Activated CD4-positive, alpha-beta memory T cell treated with anti-CD3 and anti-CD28 coated beads for 36 hours (primary cell): ENCODE results near the gene CALHM1. TPM values are rescaled to one million over a fixed set of nuclear protein-coding genes. Genes with fewer than 3 reads are reported as not detected.
"Not testable (repeated sequence)": the region's sequence is repeated elsewhere in the genome, so short reads cannot be mapped to it uniquely, and the experiment has no call there.

Experiments
- CTCF ChIA-PET: fragments of 350-600 bp; sonication (Branson Sonifier 250); formaldehyde crosslinking; loops from one replicate; lab custom pipeline; 2021; ENCODE audit warnings: antibody characterized with exemption, inconsistent platforms; lab: Charles Lee
- POLR2A ChIA-PET: fragments of 350-600 bp; sonication (Branson Sonifier 250); formaldehyde crosslinking; loops from one replicate; lab custom pipeline; 2021; ENCODE audit warnings: antibody characterized with exemption; lab: Charles Lee
- DNase-seq: peaks from one replicate; pipeline ENCODE4 v3.0.0-alpha.2; 2020
- H3K27ac Mint-ChIP-seq: one replicate; pipeline ENCODE4 v1.8.0; 2021; ENCODE audit warnings: mixed read lengths
- H3K27me3 Mint-ChIP-seq: one replicate; pipeline ENCODE4 v1.8.0; 2021; ENCODE audit warnings: mixed read lengths
- H3K36me3 Mint-ChIP-seq: one replicate; pipeline ENCODE4 v1.8.0; 2021; ENCODE audit warnings: mixed read lengths
- H3K4me1 Mint-ChIP-seq: one replicate; pipeline ENCODE4 v1.8.0; 2021; ENCODE audit warnings: low read depth, mixed read lengths
- H3K4me3 Mint-ChIP-seq: one replicate; pipeline ENCODE4 v1.8.0; 2021; ENCODE audit warnings: mild to moderate bottlenecking, mixed read lengths
- H3K9me3 Mint-ChIP-seq: one replicate; pipeline ENCODE4 v1.8.0; 2021; ENCODE audit warnings: mixed read lengths
- intact Hi-C: fragments of 100-400 bp; cut with micrococcal nuclease; formaldehyde crosslinking; loops from one replicate; pipeline ENCODE4 v1.15.1; 2023
- total RNA-seq, 2 experiments: library from RNA; stranded (reverse); gene quantifications; one replicate each; pipeline ENCODE4 v1.2.3, GENCODE V29; 2021

Gene CALHM1
- total RNA-seq, 2 experiments from 2014 or later, result not detected

- ChIA-PET CTCF (interaction anchor here (0.7 to 6.8 kb wide), 12 partner anchors 21 to 722 kb away, joined by 3 to 42 read pairs (median 6); partner anchors contain the start of genes ATP5MK, NEURL1 and PDCD11), POLR2A (no interaction called here)
- H3K4me3 Mint-ChIP-seq, result no peak overlapping the region
- peaks cover 61% of the 10 kb centered on the region for H3K36me3 Mint-ChIP-seq
- no peak for DNase-seq
- no peak overlapping the region for H3K27ac Mint-ChIP-seq
- no peaks in the 10 kb centered on the region for H3K4me1 Mint-ChIP-seq
- no peaks in the 10 kb centered on the region for H3K27me3 Mint-ChIP-seq
- intact Hi-C loops, result loop anchor here (1.0 to 2.0 kb wide), 2 partner anchors 65 to 147 kb away; no protein-coding TSS in a partner anchor
- no peaks in the 10 kb centered on the region for H3K9me3 Mint-ChIP-seq
These were observed 41.1 kb downstream of the CALHM1 start for GRCh38 chr10:103417601-103418000.

- H3K27ac Mint-ChIP-seq, H3K27me3 Mint-ChIP-seq, DNase-seq, H3K4me1 Mint-ChIP-seq, H3K4me3 Mint-ChIP-seq, POLR2A ChIA-PET, H3K9me3 Mint-ChIP-seq: not testable (repeated sequence)
- CTCF ChIA-PET, result interaction anchor here (0.7 to 6.8 kb wide), 14 partner anchors 10 to 721 kb away, joined by 3 to 42 read pairs (median 6); partner anchors contain the start of genes ATP5MK, NEURL1 and PDCD11
- intact Hi-C loops, result loop anchor here (1.0 to 2.0 kb wide), 2 partner anchors 65 to 148 kb away; no protein-coding TSS in a partner anchor
- peaks cover 57% of the 10 kb centered on the region for H3K36me3 Mint-ChIP-seq
These were observed 41.6 kb downstream of the CALHM1 start for GRCh38 chr10:103417148-103417469.

- no peaks in the 10 kb centered on the region for H3K9me3 Mint-ChIP-seq
- H3K36me3 Mint-ChIP-seq, result peaks cover 59% of the 10 kb centered on the region
- ChIA-PET CTCF (interaction anchor here (0.7 to 6.8 kb wide), 16 partner anchors 10 to 721 kb away, joined by 3 to 42 read pairs (median 6); partner anchors contain the start of genes ATP5MK, NEURL1 and PDCD11), POLR2A (no interaction called here)
- no peak overlapping the region for H3K4me3 Mint-ChIP-seq
- intact Hi-C loops, result loop anchor here (1.0 to 2.0 kb wide), 2 partner anchors 66 to 148 kb away; no protein-coding TSS in a partner anchor
- H3K27me3 Mint-ChIP-seq, result no peaks in the 10 kb centered on the region
- no peak overlapping the region for H3K27ac Mint-ChIP-seq
- H3K4me1 Mint-ChIP-seq, result no peaks in the 10 kb centered on the region
- DNase-seq, result peak; percentile 61
These were observed 42.1 kb downstream of the CALHM1 start for GRCh38 chr10:103416436-103417147.

- Mint-ChIP-seq H3K27ac (no peak overlapping the region), H3K27me3 (no peaks in the 10 kb centered on the region), H3K9me3 (no peaks in the 10 kb centered on the region), H3K4me1 (no peaks in the 10 kb centered on the region), H3K4me3 (no peak overlapping the region), H3K36me3 (peaks cover 55% of the 10 kb centered on the region)
- POLR2A ChIA-PET, result no interaction called here
- CTCF ChIA-PET, result interaction anchor here (1.2 to 6.8 kb wide), 11 partner anchors 10 to 177 kb away, joined by 4 to 42 read pairs (median 9); partner anchors contain the start of gene NEURL1
- no peak for DNase-seq
- intact Hi-C loops, result no loop called here
These were observed 43.1 kb downstream of the CALHM1 start for GRCh38 chr10:103415581-103415980.

GRCh38 chr10:103413564-103413963, 45.1 kb downstream of the CALHM1 start:
- CTCF ChIA-PET, result interaction anchor here (6.8 kb wide), 1 partner anchor 72 kb away, joined by 42 read pairs; no protein-coding TSS in a partner anchor

More at GRCh38 chr10:103413564-103413963, 45.1 kb downstream of the CALHM1 start:
- intact Hi-C loops, result no loop called here
- H3K4me3 Mint-ChIP-seq, result no peak overlapping the region
- peaks cover 56% of the 10 kb centered on the region for H3K36me3 Mint-ChIP-seq
- POLR2A ChIA-PET, result no interaction called here
- H3K4me1 Mint-ChIP-seq, result no peaks in the 10 kb centered on the region
- DNase-seq, result no peak
- no peaks in the 10 kb centered on the region for H3K9me3 Mint-ChIP-seq
- no peaks in the 10 kb centered on the region for H3K27me3 Mint-ChIP-seq
- no peak overlapping the region for H3K27ac Mint-ChIP-seq

Other genes with a start within 250 kb of the CALHM1 start
- under 1 TPM in 1 of 2 experiments, not detected in 1; 0.10 TPM for gene RPEL1, start 213.0 kb downstream of the CALHM1 start, total RNA-seq
- gene INA, start 181.8 kb downstream of the CALHM1 start, total RNA-seq, result under 1 TPM; 0.14 to 0.15 TPM
- 10 to 100 TPM; 12.4 to 13.4 TPM for gene PCGF6, start 107.8 kb downstream of the CALHM1 start, total RNA-seq
- 10 to 100 TPM; 12.9 to 13.2 TPM for gene TAF5, start 90.9 kb downstream of the CALHM1 start, total RNA-seq
- 100 to 1,000 TPM; 436 to 438 TPM for gene ATP5MK, start 62.4 kb downstream of the CALHM1 start, total RNA-seq
- 10 to 100 TPM; 56.4 to 56.7 TPM for gene PDCD11, start 62.3 kb downstream of the CALHM1 start, total RNA-seq
- gene CALHM2, start 6.5 kb downstream of the CALHM1 start, total RNA-seq, result 10 to 100 TPM; 21.6 to 22.5 TPM
- not detected for gene CALHM3, start 20.3 kb upstream of the CALHM1 start, total RNA-seq
- 1 to 10 TPM; 1.8 to 2.4 TPM for gene NEURL1, start 34.8 kb upstream of the CALHM1 start, total RNA-seq